GM21619 (cell line): ENCODE data around the gene IL6.
"Not testable (repeated sequence)": the region's sequence is repeated elsewhere in the genome, so short reads cannot be mapped to it uniquely, and the experiment has no call there.

ENCODE experiments used
- ATAC-seq: cut with Tn5 transposase; IDR thresholded peaks from one replicate; pipeline ENCODE4 v1.9.1; 2021; ENCODE audit not compliant: unreplicated experiment

The IL6 gene

GRCh38 chr7:22779730-22780323 lies 52.8 kb downstream of the IL6 start:
- ATAC-seq: not testable (repeated sequence)

- no peak for ATAC-seq
Observed at GRCh38 chr7:22781230-22781711, 54.3 kb downstream of the IL6 start.
